GM18517 (cell line): ENCODE results near the gene HLA-DMB.
A peak's percentile ranks its signal among the peaks of the same experiment; 100 is the strongest.

ENCODE experiments used
- ATAC-seq: cut with Tn5 transposase; IDR thresholded peaks from one replicate; pipeline ENCODE4 v1.9.1; 2021; ENCODE audit warnings: mild to moderate bottlenecking, moderate library complexity; ENCODE audit not compliant: unreplicated experiment

The HLA-DMB gene

GRCh38 chr6:32940656-32941213, at the start of gene HLA-DMB:
Gene HLA-DMB (minus strand): TSS chr6:32941028. CDS start chr6:32940807, 221 bp downstream.
- ATAC-seq: peak; percentile 54

DNA sequence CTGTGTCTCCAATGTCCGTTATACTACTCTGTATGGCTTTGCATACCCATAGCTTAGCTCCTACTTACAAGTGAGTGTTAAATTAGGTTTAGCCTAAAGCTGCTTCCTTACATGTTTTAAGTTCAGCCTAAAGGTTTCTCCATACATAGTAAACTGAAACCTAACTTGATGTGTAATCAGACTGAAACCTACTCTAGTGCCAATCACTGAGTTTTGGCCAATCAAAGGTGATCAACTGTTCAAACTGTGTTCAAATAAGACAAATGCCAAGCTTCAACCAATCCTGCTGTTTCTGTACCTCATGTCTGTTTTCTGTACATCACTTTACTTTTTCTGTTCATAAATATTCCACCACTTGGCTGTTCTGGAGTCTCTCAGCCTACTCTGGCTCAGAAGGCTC, 48.5 kb upstream of the HLA-DMB start:
- ATAC-seq: no peak

GRCh38 chr6:32984622-32985389, 44.0 kb upstream of the HLA-DMB start:
- ATAC-seq: peak; percentile 56

- no peak for ATAC-seq
These were observed 43.3 kb upstream of the HLA-DMB start for GRCh38 chr6:32983964-32984621.

DNA sequence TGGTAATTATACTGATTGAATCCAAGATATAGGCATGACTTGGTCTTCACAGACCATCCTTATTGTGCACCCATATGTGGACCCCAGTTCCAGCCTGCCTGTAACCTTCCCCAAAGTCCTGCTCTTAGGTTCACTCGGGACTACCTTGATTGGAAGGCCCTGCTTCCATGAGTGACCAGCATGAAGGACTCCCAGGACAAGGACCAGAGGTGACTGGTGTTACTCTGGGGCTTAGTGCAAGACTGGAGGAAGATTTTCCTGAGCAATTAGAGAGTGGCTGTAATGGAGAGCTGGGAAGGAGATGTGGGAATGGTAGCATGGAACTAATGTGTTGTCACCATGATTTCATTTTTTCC, 42.6 kb upstream of the HLA-DMB start:
- no peak for ATAC-seq

GRCh38 chr6:32982702-32983492, 42.1 kb upstream of the HLA-DMB start:
- no peak for ATAC-seq

DNA sequence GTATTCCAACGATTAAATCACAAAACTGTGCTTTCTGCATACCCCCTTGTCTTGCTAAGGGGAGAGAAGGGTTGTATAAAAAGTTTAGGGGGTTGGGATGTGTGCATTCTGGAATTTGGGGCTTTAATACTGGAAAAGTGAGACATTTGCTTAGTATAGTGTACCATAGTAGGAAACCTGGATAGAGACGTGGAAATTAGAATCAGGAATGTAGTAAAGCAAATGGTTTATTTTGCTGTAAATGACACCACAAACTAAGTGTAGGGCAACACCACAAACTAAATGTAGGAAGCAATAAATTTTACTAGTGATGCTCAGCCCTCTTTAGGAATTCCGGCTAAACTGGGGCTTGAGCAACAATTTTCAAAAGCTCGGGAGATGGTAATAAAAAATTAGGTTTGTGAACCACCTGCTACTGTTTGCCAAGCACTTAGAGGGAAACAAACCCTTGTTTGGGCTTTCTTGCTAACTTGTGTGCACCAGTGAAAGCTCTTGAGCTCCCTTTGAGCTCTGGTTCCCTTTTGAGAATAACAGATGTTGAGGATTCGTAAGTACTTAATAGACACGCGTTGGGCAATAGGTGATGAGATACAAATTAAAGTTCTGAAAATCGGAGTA, 41.4 kb upstream of the HLA-DMB start:
- ATAC-seq: no peak

DNA sequence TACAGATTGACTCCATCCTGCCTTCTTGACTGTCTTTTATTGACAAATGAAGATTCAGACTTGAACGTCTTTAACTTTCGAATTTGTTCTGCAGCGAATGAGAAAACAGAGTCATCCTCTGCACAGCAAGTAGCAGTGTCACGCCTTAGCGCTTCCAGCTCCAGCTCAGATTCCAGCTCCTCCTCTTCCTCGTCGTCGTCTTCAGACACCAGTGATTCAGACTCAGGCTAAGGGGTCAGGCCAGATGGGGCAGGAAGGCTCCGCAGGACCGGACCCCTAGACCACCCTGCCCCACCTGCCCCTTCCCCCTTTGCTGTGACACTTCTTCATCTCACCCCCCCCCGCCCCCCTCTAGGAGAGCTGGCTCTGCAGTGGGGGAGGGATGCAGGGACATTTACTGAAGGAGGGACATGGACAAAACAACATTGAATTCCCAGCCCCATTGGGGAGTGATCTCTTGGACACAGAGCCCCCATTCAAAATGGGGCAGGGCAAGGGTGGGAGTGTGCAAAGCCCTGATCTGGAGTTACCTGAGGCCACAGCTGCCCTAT, 39.7 kb upstream of the HLA-DMB start:
- ATAC-seq: no peak

DNA sequence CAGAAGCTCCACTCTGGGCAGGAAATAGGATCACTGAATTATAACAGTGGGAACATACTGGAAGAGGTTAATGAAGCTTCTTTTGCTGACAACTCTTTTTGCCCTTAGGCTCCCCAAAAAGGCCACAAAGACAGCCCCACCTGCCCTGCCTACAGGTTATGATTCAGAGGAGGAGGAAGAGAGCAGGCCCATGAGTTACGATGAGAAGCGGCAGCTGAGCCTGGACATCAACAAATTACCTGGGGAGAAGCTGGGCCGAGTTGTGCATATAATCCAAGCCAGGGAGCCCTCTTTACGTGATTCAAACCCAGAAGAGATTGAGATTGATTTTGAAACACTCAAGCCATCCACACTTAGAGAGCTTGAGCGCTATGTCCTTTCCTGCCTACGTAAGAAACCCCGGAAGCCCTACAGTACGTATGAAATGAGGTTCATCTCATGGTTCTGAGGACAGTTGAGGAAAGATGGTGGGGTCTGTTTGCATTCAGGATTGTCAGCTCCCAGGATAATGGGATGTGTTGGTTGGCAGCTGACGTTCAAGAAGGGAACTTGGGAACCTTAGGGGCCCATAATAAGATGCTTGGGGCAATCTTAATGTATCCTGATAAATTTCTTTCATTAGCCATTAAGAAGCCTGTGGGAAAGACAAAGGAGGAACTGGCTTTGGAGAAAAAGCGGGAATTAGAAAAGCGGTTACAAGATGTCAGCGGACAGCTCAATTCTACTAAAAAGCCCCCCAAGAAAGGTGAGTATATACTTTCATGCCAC, 39.1 kb upstream of the HLA-DMB start:
- ATAC-seq: no peak

DNA sequence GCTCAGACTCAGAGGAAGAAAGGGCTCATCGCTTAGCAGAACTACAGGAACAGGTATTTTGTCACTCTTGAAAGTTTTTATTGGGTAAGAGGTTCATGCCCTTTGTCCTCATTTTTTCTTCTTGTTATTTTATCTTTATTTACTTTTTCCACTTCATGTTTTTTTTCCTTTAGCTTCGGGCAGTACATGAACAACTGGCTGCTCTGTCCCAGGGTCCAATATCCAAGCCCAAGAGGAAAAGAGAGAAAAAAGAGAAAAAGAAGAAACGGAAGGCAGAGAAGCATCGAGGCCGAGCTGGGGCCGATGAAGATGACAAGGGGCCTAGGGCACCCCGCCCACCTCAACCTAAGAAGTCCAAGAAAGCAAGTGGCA, 37.1 kb upstream of the HLA-DMB start:
- ATAC-seq: no peak

DNA sequence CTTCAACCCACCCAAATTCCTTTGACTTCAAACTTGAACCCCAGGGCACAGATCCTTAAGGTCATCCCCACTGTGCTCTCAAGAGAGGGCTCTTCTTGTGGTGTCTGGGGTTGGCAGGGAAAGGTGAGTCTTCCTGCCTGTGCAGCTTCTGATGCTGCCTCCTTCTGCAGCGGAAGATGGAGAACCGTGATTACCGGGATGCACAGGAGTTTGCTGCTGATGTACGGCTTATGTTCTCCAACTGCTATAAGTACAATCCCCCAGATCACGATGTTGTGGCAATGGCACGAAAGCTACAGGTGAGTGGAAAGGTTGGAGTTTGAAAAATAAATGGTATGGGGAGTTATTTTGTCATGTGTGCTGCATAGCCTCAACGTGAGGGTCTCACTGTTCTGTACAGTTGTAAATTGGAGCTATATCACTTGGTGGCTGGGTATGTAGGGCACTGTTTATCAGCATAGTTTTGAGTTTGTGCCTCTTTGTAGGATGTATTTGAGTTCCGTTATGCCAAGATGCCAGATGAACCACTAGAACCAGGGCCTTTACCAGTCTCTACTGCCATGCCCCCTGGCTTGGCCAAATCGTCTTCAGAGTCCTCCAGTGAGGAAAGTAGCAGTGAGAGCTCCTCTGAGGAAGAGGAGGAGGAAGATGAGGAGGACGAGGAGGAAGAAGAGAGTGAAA, 36.6 kb upstream of the HLA-DMB start:
- ATAC-seq: no peak

DNA sequence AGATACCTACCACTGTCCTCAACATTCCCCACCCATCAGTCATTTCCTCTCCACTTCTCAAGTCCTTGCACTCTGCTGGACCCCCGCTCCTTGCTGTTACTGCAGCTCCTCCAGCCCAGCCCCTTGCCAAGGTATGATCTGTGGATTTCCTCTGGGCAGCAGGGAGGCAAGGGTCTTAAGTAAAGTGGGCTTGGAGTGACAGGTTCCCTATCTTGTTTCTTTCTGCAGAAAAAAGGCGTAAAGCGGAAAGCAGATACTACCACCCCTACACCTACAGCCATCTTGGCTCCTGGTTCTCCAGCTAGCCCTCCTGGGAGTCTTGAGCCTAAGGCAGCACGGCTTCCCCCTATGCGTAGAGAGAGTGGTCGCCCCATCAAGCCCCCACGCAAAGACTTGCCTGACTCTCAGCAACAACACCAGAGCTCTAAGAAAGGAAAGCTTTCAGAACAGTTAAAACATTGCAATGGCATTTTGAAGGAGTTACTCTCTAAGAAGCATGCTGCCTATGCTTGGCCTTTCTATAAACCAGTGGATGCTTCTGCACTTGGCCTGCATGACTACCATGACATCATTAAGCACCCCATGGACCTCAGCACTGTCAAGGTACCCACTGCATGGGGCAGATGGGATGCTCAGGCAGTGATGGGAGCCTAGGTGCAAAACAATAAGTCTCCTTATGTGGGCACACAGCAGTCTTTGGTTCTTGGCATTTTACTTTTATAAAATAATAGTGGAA, 35.7 kb upstream of the HLA-DMB start:
- no peak for ATAC-seq

GRCh38 chr6:32975886-32976285, 35.1 kb upstream of the HLA-DMB start:
- ATAC-seq: no peak

GRCh38 chr6:32974541-32975308, 33.9 kb upstream of the HLA-DMB start:
- ATAC-seq: no peak

- no peak for ATAC-seq
These were observed 33.1 kb upstream of the HLA-DMB start for GRCh38 chr6:32974016-32974333.

DNA sequence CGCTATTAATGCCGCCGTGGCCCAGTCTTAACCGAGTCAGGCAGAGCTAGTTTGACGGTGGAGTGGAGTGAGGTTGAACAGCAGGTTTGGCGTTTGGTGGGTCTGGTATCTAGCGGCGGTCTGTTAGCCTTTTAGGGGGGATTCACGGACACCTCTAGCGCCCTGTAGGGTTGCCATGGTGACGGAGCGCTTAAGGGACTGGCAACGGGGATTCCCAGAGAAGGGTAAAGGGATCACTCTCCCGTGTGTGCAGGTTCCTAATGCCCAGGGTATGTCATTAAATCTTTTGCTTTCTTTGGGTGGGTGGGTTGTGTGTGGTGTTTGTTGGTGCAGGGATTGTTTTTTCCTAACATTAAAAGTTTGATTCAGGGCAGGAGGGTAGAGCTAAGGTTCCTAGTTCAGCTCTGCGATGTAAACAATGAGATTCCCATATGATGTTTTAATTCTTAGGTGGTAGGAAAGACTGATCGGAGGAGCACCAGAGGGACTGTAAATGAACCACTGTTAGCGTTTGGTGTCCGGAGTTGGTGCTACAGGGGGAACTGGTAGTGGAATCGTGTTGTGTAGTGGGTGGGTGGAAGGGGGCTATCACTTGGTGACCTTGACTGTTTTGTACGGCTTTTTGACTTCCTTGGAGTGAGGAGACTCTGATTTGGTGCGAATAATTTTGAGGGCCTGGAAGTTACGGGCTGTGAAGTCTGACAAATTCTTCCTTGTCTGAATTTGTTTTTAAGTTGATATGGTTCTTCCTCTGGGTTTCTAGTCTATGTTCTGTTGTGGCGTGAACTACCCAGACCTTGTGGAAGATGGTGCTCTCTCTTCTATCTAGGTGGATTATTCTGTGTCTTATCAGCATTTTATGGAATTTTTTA, 32.6 kb upstream of the HLA-DMB start:
- ATAC-seq: no peak
